AG09309 (cell line): ENCODE data around the gene CCDC187.

Source experiments
- DNase-seq: peaks from one replicate; pipeline ENCODE4 v3.0.0-alpha.2; 2010; ENCODE audit warnings: low read depth
- H3K4me3 ChIP-seq: 2 replicates; pipeline ENCODE4 v1.5.1; 2011; ENCODE audit warnings: mild to moderate bottlenecking, low read depth, low read length, moderate library complexity; ENCODE audit not compliant: control insufficient read depth
- TF ChIP-seq, protein P1 (sequence below): IDR thresholded peaks from 2 replicates; pipeline ENCODE4 v1.5.1; 2011; ENCODE audit warnings: mild to moderate bottlenecking, low read depth, low read length, inconsistent platforms; ENCODE audit not compliant: insufficient read depth, control insufficient read depth; ENCODE audit errors: missing control alignments

The CCDC187 gene

DNA sequence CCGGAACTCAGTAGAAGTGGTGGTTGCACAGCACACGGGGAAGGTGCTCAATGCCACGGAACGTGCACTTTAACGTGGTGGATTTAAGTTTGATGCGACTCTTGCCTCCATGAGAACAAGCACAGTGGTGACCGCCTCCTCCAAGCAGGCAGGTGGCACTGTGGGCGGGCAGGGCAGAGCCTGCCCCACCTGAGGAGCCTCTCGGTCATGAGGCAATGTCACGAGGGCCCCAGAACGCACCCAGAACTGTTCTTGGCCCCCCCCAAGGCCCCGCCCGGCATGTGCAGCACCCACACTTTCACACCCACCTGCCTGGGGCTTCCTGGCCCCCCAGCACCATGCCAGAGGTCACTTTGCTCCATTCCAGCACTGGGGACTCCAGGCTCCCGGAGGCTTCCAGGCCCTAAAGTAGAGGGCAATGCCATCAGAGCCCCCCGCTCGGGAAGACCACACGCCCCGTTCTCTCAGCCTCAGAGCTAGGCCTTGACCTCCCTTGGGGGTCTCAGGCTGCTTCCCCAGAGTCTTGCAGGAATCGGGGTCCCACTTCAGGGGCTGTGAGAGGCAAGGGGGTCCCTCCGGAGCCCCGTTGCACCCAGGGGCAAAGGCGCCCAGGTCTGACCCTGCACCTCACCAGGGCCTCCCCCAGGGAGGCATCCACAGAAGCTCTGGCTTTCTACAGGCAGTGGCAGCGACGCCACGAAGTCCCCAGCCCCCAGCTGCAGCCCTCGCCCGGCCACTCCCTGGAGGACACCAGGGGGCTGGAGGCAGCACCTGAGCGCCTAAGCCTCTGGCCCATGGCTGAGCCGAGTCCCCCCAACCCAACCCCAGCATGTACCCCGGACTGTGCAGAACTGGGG is 14.0 kb downstream of the CCDC187 start:
- TF ChIP-seq, protein P1, sequence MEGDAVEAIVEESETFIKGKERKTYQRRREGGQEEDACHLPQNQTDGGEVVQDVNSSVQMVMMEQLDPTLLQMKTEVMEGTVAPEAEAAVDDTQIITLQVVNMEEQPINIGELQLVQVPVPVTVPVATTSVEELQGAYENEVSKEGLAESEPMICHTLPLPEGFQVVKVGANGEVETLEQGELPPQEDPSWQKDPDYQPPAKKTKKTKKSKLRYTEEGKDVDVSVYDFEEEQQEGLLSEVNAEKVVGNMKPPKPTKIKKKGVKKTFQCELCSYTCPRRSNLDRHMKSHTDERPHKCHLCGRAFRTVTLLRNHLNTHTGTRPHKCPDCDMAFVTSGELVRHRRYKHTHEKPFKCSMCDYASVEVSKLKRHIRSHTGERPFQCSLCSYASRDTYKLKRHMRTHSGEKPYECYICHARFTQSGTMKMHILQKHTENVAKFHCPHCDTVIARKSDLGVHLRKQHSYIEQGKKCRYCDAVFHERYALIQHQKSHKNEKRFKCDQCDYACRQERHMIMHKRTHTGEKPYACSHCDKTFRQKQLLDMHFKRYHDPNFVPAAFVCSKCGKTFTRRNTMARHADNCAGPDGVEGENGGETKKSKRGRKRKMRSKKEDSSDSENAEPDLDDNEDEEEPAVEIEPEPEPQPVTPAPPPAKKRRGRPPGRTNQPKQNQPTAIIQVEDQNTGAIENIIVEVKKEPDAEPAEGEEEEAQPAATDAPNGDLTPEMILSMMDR: no peak
- H3K4me3 ChIP-seq: no peak overlapping the region

DNA sequence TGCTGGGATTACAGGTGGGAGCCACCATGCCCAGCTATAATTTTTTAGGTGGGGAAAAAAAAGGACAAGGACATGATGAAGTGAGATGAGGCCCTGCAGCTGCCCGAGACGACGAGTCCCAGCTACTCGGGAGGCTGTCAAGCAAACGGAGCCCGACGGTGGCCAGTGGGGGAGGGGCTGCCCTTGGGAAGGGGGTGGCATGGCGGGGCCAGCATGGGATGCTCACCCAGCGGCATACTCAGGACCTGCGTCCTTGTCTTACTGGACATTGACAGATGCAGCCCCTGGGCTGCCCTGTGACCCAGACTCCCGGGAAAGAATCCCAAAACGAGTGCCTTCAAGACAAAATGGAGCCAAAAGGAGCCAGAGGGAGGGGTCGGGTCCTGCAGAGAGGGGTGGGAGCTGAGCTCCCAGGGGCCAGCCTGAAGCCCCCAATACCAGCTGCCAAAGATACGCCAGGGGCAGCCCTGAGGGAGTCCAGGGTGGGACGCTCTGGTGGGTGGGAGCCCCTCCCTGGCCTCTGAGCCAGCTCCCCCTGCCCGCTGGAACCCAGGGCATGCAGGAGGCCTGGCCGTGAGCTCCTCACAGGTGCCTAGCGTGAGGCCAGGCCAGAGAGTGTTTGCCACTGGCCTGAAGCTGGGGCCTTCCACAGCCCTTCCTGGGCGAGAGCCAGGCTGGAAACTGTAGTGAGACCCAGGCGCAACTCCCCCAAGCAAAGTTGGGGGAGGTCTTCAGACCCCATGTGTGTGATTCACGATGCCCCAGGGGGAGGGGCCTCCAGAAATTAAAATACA is 15.7 kb downstream of the CCDC187 start:
- TF ChIP-seq, protein P1: no peak
- no peak for DNase-seq
- H3K4me3 ChIP-seq: no peak overlapping the region

More for the DNA sequence above, 14.0 kb downstream of the CCDC187 start:
- DNase-seq: no peak

DNA sequence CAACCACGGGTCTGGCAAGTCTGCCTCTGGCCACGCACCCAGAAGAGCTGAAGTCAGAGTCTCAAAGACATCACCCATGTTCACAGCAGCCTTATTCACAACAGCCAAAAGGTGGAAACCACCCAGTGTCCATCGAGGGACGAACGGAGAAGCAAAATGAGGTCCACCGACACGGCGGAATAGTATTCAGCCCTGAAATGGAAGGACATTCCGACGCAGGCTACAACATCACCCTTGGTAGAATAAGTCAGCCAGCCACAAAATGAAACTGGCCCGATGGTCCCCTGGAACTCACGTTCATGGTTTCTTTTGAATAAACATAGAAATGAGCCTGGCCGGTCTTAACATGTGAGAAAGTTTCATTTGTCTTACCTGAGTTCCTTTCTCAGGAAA is 16.9 kb downstream of the CCDC187 start:
- TF ChIP-seq, protein P1: no peak
- DNase-seq: no peak
- no peak overlapping the region for H3K4me3 ChIP-seq

DNA sequence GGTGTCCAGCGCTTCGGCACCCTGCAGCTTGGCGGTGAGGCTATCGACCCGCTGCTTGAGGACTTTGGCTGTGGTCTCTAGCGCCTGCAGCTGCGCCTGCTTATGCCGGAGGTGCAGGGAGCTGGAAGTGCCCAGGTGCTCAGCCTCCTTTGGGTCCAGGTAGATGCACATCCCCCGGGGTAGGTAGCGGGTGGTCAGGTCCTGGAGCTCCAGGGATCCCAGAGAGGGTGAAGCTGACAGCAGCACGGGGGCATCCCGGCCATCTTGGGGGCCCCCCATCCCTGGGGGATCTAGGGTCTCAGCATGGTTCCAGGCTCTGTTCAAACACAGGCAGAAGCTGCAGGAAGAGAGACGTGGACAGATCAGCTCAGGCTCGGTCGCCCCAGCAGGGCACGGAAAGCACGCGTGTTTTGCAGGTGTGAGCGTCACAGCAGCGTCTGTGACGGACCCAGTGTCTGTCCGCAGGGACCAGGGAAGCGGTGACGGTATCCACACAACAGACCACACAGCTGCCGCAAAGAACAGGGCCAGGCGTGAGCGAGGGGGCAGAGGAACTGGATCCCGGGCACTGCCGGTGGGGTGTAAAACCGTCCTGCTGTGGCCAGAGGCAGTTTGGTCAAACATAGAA is 17.4 kb downstream of the CCDC187 start:
- DNase-seq: no peak
- TF ChIP-seq, protein P1: no peak
- no peak overlapping the region for H3K4me3 ChIP-seq

DNA sequence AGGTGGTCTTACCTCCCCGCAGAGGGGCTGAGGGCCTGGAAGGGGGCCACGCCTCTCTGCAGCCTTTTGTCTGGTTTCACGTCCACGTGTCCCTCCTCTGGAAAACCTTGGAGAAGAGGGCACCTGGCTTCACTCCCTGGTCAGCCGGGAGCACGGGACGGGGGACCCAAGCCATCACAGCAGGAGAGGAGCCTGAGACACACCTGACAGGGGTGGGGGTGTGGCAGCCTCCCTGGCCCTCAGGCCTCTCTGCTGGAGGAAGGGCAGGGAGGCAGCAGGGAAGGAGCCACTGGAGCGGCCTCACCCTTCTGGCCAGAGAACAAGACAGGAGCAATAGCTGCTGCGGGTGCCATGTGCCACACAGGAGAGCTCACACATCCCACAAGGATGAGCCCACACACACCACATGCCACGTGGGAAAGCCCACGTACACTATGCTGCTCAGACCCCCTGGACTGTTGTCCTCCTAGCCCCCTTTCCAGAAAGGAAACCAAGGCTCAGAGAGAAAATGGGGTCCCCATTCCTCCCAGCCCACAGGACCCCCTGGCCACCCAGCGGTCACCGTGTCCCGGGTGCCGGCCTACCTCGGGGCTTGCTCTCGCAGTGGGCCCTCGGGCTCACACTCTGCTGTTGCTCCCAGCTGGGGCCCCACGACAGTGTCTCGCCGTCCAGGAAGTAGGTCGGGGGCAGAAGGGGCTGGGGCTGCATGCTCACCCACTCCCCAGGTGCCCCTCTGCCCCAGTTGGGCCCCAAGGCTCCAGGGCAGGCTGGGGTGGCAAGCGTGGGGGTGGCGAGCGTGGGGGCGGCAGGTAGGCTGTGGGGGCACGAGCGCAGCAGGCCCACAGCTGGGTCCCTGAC is 18.2 kb downstream of the CCDC187 start:
- no peak overlapping the region for H3K4me3 ChIP-seq
- TF ChIP-seq, protein P1: no peak
- no peak for DNase-seq

DNA sequence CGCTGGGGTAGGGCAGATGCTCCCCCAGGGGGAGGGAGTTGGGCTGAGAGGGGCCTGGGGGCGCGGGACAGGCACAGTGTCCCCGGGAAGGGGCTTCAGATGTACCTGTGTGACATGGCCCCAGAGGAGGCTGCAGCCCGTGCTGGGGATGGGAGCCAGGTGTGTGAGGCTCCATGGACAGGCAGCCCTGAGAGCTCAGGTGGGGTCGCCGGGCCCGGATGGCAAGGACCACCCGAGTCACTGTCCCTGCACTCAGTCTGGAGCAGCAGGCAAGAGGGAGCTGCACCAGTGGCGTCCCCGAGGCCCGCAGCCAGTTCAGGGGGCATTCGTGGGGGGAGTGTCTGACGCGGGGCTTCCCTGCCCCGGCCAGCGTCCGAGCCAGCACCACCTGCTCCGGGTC is 18.9 kb downstream of the CCDC187 start:
- no peak overlapping the region for H3K4me3 ChIP-seq
- TF ChIP-seq, protein P1: no peak
- no peak for DNase-seq
